ENCODE results near the gene DGKZ.

The DGKZ gene

GRCh38 chr11:46383404-46383758, 36.1 kb downstream of the DGKZ start:
- no peak for DNase-seq

- DNase-seq, result no peak
Observed at GRCh38 chr11:46383974-46384701, 36.9 kb downstream of the DGKZ start.

GRCh38 chr11:46385169-46386004, 38.1 kb downstream of the DGKZ start:
- DNase-seq, result no peak

- no peak for DNase-seq
Observed at GRCh38 chr11:46386005-46386578, 38.8 kb downstream of the DGKZ start.

GRCh38 chr11:46386674-46387073, 39.4 kb downstream of the DGKZ start:
- no peak for DNase-seq

GRCh38 chr11:46387456-46387855, 40.2 kb downstream of the DGKZ start:
- no peak for DNase-seq

- DNase-seq, result no peak
Observed at GRCh38 chr11:46387919-46388618, 40.8 kb downstream of the DGKZ start.

GRCh38 chr11:46388619-46389449, 41.6 kb downstream of the DGKZ start:
- no peak for DNase-seq

- DNase-seq, result peak; percentile 74
Observed at GRCh38 chr11:46389450-46390330, 42.4 kb downstream of the DGKZ start.

GRCh38 chr11:46390331-46391171, 43.3 kb downstream of the DGKZ start:
- DNase-seq, result no peak

GRCh38 chr11:46391186-46391577, 43.9 kb downstream of the DGKZ start:
- no peak for DNase-seq

- DNase-seq, result no peak
Observed at GRCh38 chr11:46391578-46392420, 44.5 kb downstream of the DGKZ start, which contains the start of gene CHRM4. Gene CHRM4, minus strand, starts transcription at chr11:46391776. Its CDS starts 5,219 bp downstream, at chr11:46386557.

- peak; percentile 90 for DNase-seq
Observed at GRCh38 chr11:46392421-46393230, 45.4 kb downstream of the DGKZ start.

GRCh38 chr11:46393231-46393616, 46.0 kb downstream of the DGKZ start:
- no peak for DNase-seq

GRCh38 chr11:46393759-46394158, 46.5 kb downstream of the DGKZ start:
- no peak for DNase-seq

- no peak for DNase-seq
Observed at GRCh38 chr11:46397526-46397925, 50.3 kb downstream of the DGKZ start.

- DNase-seq, result no peak
Observed at GRCh38 chr11:46402957-46403902, 56.0 kb downstream of the DGKZ start.

All from left hindlimb (tissue), 1 donor.